Stimulated activated CD4-positive, alpha-beta T cell treated with anti-CD3 and anti-CD28 coated beads, Interleukin-15, amount 100 ng/mL, for 48 hours (primary cell): ENCODE results near the gene PTPN14.
"Not testable (repeated sequence)": the region's sequence is repeated elsewhere in the genome, so short reads cannot be mapped to it uniquely, and the experiment has no call there.

ENCODE experiments used
- DNase-seq, 2 donors: peaks; one replicate each; pipeline ENCODE4 v3.0.0-alpha.2; 2020; ENCODE audit warnings: low read depth in 2 of 2

PTPN14 gene

DNA sequence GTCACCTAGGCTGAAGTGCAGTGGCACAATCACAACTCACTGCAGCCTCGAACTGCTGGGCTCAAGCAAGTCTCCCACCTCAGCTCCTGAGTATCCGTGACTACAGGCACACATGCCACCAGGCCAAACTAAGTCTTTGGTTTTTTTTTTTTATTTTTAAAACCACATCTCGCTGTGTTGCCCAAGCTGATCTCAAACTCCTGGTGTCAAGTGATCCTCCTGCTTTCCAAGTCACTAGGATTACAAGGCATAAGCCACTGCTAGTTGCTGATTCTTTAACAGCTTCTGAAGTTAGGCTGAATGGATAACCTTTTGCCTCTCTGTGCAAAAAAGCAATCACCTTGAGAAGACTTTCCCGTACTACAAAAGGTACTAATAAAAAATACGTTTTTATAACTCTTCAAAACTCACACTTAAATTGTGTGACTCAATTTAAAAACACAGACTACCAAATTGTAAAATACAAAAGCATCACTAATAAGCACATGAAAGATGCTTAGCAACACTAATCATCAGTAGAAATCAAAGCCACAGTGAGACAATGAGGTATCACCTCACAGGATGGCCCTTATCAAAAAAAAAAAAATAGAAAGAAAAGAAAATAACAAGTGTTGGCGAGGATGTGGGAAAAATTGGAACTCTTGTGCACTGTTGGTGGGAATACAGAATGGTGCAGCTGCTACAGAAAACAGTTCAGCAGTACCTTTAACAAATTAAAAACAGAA lies 40.3 kb downstream of the PTPN14 start:
- no peak for DNase-seq

DNA sequence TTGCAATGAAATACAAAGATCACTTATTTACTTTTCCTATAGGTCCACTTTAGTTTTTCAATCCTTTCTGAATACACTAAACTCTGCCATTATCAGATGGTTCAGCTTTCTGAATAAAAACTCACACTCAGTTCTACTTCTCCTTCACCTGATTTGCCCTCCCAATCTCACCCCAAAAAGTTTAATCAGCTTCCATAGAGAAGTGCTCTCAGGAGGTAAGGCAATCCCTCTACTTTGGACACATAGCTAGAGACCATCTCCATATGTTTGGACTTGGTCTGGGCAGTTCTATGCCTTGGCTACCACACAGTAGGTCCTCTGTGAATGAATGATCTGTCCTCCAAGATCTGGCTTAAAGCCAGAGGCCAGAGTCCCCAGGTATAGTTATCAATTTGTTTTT lies 40.9 kb downstream of the PTPN14 start:
- DNase-seq, result no peak

DNA sequence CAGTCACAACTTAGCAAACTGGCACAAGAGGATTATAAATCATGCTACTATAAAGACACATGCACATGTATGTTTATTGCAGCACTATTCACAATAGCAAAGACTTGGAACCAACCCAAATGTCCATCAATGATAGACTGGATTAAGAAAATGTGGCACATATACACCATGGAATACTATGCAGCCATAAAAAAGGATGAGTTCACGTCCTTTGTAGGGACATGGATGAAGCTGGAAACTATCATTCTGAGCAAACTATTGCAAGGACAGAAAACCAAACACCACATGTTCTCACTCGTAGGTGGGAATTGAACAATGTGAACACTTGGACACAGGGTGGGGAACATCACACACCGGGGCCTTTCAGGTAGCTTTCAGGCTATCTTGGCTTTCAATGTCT lies 41.8 kb downstream of the PTPN14 start:
- DNase-seq, result not testable (repeated sequence)

- no peak for DNase-seq
These were observed 44.4 kb downstream of the PTPN14 start for GRCh38 chr1:214506972-214507431.

- DNase-seq, result no peak
These were observed 46.3 kb downstream of the PTPN14 start for GRCh38 chr1:214505134-214505533.

DNA sequence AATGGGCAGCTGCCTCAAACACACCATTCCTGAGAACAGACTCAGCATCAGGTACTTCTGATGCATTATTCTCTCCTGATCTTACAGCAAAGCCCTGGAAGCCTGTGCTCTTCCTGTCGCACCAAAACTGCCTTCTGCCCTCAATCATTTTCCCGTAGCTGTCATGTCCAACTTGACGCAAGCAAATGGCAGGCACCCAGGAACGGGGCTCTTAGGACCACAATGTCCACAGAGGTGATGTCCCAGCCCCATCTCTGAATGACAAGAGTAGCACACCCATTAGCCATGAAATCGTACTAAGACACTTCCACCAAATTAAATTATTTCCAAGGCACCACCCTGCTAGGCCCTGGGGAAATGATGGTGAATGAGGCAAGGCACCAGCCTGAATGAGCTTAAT lies 47.1 kb downstream of the PTPN14 start:
- DNase-seq, result no peak

- DNase-seq, result no peak
These were observed 47.8 kb downstream of the PTPN14 start for GRCh38 chr1:214503553-214503952.

DNA sequence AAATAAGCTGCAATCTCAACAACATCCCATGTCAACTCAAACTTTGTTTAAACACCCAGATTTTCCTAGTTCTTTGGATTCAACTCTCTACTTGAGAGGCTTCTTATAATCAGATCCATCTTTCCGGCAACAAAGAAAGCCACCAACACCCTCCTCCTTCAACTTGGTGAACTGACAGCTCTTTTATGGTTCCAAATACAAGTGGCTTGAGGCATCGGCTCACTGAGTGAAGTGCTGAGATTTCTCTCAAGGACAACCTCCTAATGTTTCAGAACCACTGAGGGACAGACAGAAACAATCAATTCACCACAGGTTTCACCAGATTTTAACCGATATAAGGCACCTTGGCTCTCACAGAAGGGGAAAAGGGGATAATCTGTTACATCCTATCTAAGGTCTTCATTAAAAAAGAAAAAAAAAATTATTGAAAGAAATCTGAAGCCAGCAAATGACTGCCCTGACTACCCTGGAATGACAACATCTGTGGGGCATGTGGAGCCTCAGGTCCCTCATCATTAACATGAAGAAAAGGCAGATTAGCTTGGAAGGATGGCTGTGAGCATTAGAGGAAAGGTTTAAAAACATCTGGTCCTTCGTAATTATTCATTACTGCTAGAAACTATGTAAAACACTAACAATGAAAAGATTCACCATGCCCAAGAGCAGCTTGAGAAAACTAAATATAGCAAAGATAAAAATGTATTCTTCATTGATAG lies 50.9 kb downstream of the PTPN14 start:
- no peak for DNase-seq

DNA sequence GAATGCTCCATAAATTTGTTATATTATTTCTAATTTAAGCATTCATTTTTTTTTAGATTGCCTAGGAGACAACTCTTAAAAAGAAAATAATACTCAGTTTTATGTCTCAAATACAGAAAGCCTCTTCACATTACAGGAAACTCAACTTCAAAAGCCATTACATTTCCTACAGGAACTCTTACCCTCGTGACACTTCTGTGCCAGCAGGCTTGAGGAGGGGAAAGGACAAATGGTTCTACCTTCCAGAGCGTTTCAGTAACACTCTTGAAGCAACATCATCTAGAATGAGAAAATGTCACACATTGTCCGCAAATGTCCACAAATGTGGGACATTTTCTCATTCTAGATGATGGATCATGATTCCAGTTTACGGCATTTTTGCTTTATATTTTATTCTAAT lies 51.7 kb downstream of the PTPN14 start:
- DNase-seq, result no peak

GRCh38 chr1:214498021-214498420 lies 53.4 kb downstream of the PTPN14 start:
- no peak for DNase-seq

- DNase-seq, result no peak
These were observed 55.3 kb downstream of the PTPN14 start for GRCh38 chr1:214496126-214496525.

DNA sequence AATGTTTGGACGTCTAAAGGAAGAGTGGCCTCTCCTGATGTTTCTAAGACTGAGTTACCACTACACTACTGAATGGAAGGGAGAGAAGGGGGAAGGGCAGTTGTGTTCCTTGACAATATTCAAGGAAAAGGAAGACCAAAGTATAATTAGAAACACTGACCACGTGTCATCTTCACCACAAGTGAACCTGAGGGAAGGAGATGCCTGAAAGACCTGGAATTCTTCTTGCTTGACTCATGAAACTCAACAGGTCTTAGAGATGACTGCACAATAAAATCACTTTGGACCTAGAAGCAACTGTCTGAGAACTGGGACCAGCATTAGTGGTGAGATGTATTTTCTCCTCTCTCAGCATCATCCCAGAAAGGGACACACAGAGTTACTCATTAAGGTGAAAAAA lies 56.7 kb downstream of the PTPN14 start:
- no peak for DNase-seq

GRCh38 chr1:214494179-214494578 lies 57.2 kb downstream of the PTPN14 start:
- not testable (repeated sequence) for DNase-seq

DNA sequence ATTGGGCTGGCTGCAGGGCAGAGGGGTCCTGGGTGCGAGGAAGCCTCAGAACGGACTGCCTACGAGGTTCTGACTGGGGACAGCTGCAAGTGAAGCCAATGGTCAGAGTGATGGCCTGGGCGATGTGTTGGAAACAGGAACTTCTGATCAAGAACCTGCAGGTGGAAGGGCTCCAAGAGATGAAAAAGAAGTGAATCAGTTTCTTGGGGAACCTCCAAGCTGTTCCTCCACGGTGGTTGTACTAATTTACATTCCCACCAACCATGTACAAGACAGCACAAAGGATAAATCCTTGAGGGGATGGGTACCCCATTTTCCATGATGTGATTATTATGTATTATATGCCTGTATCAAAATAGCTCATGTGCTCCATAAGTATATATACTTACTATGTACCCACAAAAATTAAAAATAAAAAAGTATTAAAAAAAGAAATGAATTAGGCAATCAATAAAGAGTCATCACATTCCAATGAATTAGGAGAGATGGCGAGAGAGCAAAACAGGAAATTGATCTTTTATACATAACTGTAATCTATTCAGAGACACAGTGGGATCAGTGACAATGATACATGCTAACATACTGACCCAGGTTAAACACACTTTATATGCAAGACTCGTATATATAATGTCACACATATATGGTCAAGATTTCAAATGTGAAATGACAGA lies 58.1 kb downstream of the PTPN14 start:
- DNase-seq, result no peak

- no peak for DNase-seq
These were observed 58.9 kb downstream of the PTPN14 start for GRCh38 chr1:214492401-214493075.

DNA sequence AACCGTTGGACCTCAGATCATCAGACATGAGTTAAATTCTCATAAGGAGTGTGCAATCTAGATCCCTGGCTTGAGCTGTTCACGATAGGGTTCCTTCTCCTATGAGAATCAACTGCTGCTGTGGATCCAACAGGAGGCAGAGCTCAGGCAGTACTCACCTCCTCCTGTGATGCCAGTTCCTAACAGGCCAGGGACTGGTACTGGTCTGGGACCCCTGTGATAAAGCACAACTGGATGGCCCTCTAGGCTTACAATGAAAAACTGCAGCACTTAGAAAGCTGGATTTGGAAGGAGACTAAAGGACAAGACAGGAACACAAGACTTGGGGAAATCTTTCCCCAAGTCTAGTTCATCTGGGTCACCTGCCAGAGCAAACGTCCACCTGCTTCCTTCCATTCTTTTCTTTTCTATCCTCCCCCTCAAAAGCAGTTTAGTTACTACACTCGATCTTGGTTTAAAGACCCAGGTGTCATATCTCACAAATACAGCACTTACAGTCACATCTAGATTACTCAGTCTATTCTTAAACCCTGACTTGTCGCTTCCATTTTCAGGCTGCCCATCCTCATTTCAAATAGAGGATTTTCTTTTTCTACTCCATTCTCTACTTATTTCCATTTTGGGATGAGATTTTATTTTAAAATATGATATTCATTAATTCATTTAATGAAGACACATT lies 59.8 kb downstream of the PTPN14 start:
- no peak for DNase-seq

GRCh38 chr1:214485151-214485550 lies 66.3 kb downstream of the PTPN14 start:
- DNase-seq, result no peak

DNA sequence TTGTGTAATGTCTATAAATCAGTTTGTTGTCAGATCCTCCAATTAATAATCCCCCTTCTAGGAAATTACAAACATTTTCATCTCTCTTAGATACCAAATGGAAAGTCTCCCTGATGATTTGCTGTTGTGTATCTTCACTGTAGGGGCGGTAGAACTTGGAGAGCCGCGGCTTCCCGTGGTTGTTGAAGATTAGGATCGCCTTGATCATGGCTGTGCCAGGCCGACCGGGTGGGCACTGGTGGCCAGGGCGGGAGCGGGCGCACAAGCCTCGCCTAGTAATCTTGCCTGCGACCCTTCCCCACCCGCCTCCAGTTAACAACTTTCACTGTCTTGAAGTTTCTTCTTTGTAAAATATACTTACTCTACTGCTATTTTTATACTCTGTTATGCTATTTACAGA lies 68.2 kb downstream of the PTPN14 start:
- not testable (repeated sequence) for DNase-seq

DNA sequence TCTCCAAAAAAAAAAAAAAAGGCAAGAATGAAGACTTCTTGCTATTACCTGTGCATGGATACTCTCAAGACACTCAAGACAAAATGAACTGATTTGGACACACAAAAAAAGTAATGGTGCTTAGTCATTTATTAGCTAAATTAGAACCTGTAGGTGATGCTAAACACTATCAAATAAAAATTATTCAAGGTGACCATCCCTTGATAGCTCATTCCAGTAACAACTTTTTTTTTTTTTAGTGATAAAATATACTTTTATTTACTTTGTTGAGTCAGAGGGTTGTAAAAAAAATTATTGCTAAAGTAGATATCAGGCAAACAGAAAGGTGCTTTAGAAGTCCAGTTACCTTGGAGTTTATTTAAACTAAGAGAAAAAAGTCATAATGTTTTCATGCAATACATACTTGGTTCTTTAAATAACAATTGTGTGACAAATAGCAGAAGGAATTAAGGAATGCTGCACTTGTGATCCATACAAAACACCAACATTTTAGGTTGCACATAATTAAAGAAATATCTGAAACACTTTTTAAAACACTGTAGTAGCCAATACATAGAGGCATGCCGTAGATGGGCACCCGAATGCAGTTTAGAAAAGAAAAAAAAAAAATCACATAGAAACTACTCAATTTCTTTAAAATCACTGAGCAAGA lies 69.3 kb downstream of the PTPN14 start:
- not testable (repeated sequence) for DNase-seq

GRCh38 chr1:214476986-214477870 lies 74.2 kb downstream of the PTPN14 start:
- DNase-seq, result no peak
